ENCODE measurements around the gene OR2M2. TPM values are rescaled to one million over a fixed set of nuclear protein-coding genes. Genes with fewer than 3 reads are reported as not detected.

OR2M2 gene
- total RNA-seq, result not detected in 2 replicates

GRCh38 chr1:248174521-248174920, at the start of gene OR2M2:
OR2M2 (plus strand) TSS chr1:248174821; CDS start chr1:248179986, 5,165 bp downstream.

GRCh38 chr1:248144513-248145198, 30.0 kb upstream of the OR2M2 start, which contains the start of gene OR2M5:
OR2M5 (plus strand) TSS chr1:248145148; CDS start chr1:248145148, 0 bp downstream.

GRCh38 chr1:248196965-248197364, 22.3 kb downstream of the OR2M2 start, which contains the start of gene OR2M3:
OR2M3 (plus strand) TSS chr1:248197265; CDS start chr1:248203068, 5,803 bp downstream.

Other genes with a start within 250 kb of the OR2M2 start
- gene OR2AJ1, start 249.9 kb upstream of the OR2M2 start, total RNA-seq, result not detected in 2 replicates
- gene OR2L8, start 226.0 kb upstream of the OR2M2 start, total RNA-seq, result not detected in 2 replicates
- gene OR2AK2, start 209.6 kb upstream of the OR2M2 start, total RNA-seq, result not detected in 2 replicates
- not detected in 2 replicates for gene OR2L5, start 161.2 kb upstream of the OR2M2 start, total RNA-seq
- gene OR2L2, start 144.8 kb upstream of the OR2M2 start, total RNA-seq, result not detected in 2 replicates
- gene OR2L3, start 128.0 kb upstream of the OR2M2 start, total RNA-seq, result not detected in 2 replicates
- gene OR2L13, start 79.6 kb upstream of the OR2M2 start, total RNA-seq, result not detected in 2 replicates
- gene OR2M5, start 29.7 kb upstream of the OR2M2 start, total RNA-seq, result not detected in 2 replicates
- not detected in 2 replicates for gene OR2M3, start 22.4 kb downstream of the OR2M2 start, total RNA-seq
- not detected in 2 replicates for gene OR2M4, start 56.6 kb downstream of the OR2M2 start, total RNA-seq
- gene OR2T33, start 103.2 kb downstream of the OR2M2 start, total RNA-seq, result not detected in 2 replicates
- gene OR2T12, start 128.6 kb downstream of the OR2M2 start, total RNA-seq, result not detected in 2 replicates
- not detected in 2 replicates for gene OR2M7, start 149.7 kb downstream of the OR2M2 start, total RNA-seq
- not detected in 2 replicates for gene OR14C36, start 174.0 kb downstream of the OR2M2 start, total RNA-seq
- gene OR2T4, start 186.8 kb downstream of the OR2M2 start, total RNA-seq, result not detected in 2 replicates
- gene OR2T6, start 200.9 kb downstream of the OR2M2 start, total RNA-seq, result not detected in 2 replicates
- not detected in 2 replicates for gene OR2T1, start 228.2 kb downstream of the OR2M2 start, total RNA-seq